ENCODE data around the gene MROH2B. TPM values are rescaled to one million over a fixed set of nuclear protein-coding genes. Genes with fewer than 3 reads are reported as not detected.

MROH2B gene
- total and polyA plus RNA-seq, 2 of the 13 experiments (the other 11 are each of a cell fraction or from before 2014, with no cell fraction given) = not detected

GRCh38 chr5:40973364-40974004, 97.7 kb downstream of the MROH2B start:
- Histone ChIP-seq H3K4me3 (replicated peaks in 1 of 3; ENCODE audit: insufficient read depth in 1 of 3, low read depth in 2 of 3, low read length in 3 of 3) (no peak overlapping the region), H3K36me3 (replicated peaks in 1 of 2; ENCODE audit: control insufficient read depth in 1 of 2, insufficient read depth in 2 of 2, low read length in 2 of 2) (no peaks in the 10 kb centered on the region), H3K27me3 (ENCODE audit: control insufficient read depth in 1 of 2, insufficient read depth in 2 of 2, low read length in 2 of 2) (no peaks in the 10 kb centered on the region), H3K79me2 (ENCODE audit: insufficient read depth, low read length) (no peaks in the 10 kb centered on the region), H4K20me1 (ENCODE audit: insufficient read depth, low read length) (no peaks in the 10 kb centered on the region), H3K9ac (ENCODE audit: insufficient read depth, low read depth, low read length) (no peak overlapping the region), H2AFZ (ENCODE audit: low read length) (no peak overlapping the region), H3K4me1 (ENCODE audit: insufficient read depth, low read length) (no peaks in the 10 kb centered on the region), H3K4me2 (ENCODE audit: low read depth, low read length) (no peak overlapping the region), H3K9me3 (ENCODE audit: low read length) (no peaks in the 10 kb centered on the region), H3K27ac (ENCODE audit: extremely low read length, insufficient read depth, low read length) (no peak overlapping the region)
- CTCF ChIA-PET (ENCODE audit: low intra/inter-chr PET ratio, low total read pairs) = no interaction called here
- BruUV-seq (replicated peaks) = no TSS peak
- TF ChIP-seq, protein P1, sequence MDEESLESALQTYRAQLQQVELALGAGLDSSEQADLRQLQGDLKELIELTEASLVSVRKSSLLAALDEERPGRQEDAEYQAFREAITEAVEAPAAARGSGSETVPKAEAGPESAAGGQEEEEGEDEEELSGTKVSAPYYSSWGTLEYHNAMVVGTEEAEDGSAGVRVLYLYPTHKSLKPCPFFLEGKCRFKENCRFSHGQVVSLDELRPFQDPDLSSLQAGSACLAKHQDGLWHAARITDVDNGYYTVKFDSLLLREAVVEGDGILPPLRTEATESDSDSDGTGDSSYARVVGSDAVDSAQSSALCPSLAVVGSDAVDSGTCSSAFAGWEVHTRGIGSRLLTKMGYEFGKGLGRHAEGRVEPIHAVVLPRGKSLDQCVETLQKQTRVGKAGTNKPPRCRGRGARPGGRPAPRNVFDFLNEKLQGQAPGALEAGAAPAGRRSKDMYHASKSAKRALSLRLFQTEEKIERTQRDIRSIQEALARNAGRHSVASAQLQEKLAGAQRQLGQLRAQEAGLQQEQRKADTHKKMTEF (CRISPR knock-in tag; IDR thresholded peaks at IDR 0.05) = no peak
- no peak for TF ChIP-seq SNAPC5 (CRISPR knock-in tag; IDR thresholded peaks at IDR 0.05; ENCODE audit: borderline replicate concordance)
- no peak for TF ChIP-seq ZNF597 (CRISPR knock-in tag; IDR thresholded peaks at IDR 0.05)
- no peak for TF ChIP-seq NFE2L1 (CRISPR knock-in tag; IDR thresholded peaks at IDR 0.05; ENCODE audit: borderline replicate concordance)
- no peak for TF ChIP-seq ZNF768 (CRISPR knock-in tag; IDR thresholded peaks at IDR 0.05)
- no peak for TF ChIP-seq REPIN1 (CRISPR knock-in tag; IDR thresholded peaks at IDR 0.05; ENCODE audit: borderline replicate concordance, low read depth)
- no peak for TF ChIP-seq TAF1 (CRISPR knock-in tag; IDR thresholded peaks at IDR 0.05)
- no peak for TF ChIP-seq ESRRA (CRISPR knock-in tag; IDR thresholded peaks at IDR 0.05; ENCODE audit: low read depth)
- TF ChIP-seq NR2F2 (IDR thresholded peaks at IDR 0.05; ENCODE audit: borderline replicate concordance, low read depth) = no peak
- TF ChIP-seq, protein P2, sequence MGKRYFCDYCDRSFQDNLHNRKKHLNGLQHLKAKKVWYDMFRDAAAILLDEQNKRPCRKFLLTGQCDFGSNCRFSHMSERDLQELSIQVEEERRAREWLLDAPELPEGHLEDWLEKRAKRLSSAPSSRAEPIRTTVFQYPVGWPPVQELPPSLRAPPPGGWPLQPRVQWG (CRISPR knock-in tag; IDR thresholded peaks at IDR 0.05; ENCODE audit: borderline replicate concordance, low read depth) = no peak
- TF ChIP-seq ZNF101 (CRISPR knock-in tag; IDR thresholded peaks at IDR 0.05; ENCODE audit: borderline replicate concordance, low read depth) = no peak
- peak; percentile 84 to 89 for TF ChIP-seq MAFK (conservative IDR thresholded peaks at IDR 0.05 in 1 of 2, IDR thresholded peaks at IDR 0.05 in 1 of 2; ENCODE audit: low read length in 2 of 2)
- no peak for TF ChIP-seq U2AF1 (optimal IDR thresholded peaks at IDR 0.05; ENCODE audit: low read depth, low read length)
- TF ChIP-seq MAFF (IDR thresholded peaks at IDR 0.05; ENCODE audit: low read depth, low read length) = peak; percentile 85
- no peak for TF ChIP-seq ZNF136 (CRISPR knock-in tag; IDR thresholded peaks at IDR 0.05; ENCODE audit: low read depth)
- DNase-seq (ENCODE audit: low spot score) (no peak), FAIRE-seq (no peak), ATAC-seq (no peak)
- in situ Hi-C loops (cut with HindIII; ENCODE audit: extremely low pct_ligation_motif_present, low pct_unique_long_range_greater_than_20kb) = no loop called here
- intact Hi-C loops (cut with micrococcal nuclease; ENCODE audit: unreplicated experiment) = no loop called here
- 49% methylated on average over 3 of the region's 3 CpGs for WGBS (ENCODE audit: low lambda C conversion rate)
- POLR2A ChIA-PET = no interaction called here

Measured in HepG2 (cell line).